Adrenal gland (tissue), 12 donors: Measurements from ENCODE around the gene POC1A. TPM values are rescaled to one million over a fixed set of nuclear protein-coding genes. Genes with fewer than 3 reads are reported as not detected.

Source experiments
- DNase-seq, 7 donors: peaks; one replicate each; pipeline ENCODE4 v3.0.0-alpha.2; 2019 to 2020
- H3K27ac ChIP-seq, 5 donors: fragments of 200-600 bp; sonication (generic) in 4 of 5; 1 replicate in 3 of 5; 2 replicates in 2 of 5; pipeline versions ENCODE4 v1.5.1 to v1.8.0; 2016 to 2020; ENCODE audit warnings: mild to moderate bottlenecking in 1 of 5
- H3K27me3 ChIP-seq: fragments of 200-600 bp; 2 replicates; pipeline ENCODE4 v1.8.0; 2021
- H3K36me3 ChIP-seq, 2 donors: fragments of 200-600 bp; replicated peaks in 1 of 2; 1 replicate in 1 of 2; 2 replicates in 1 of 2; pipeline versions ENCODE4 v1.5.1 to v1.8.0; 2018 to 2022
- H3K4me1 ChIP-seq, 2 donors: fragments of 200-600 bp; replicated peaks in 1 of 2; 1 replicate in 1 of 2; 2 replicates in 1 of 2; pipeline versions ENCODE4 v1.5.1 to v1.8.0; 2018 to 2021
- H3K4me3 ChIP-seq, 4 donors: fragments of 200-600 bp; sonication (generic) in 3 of 4; one replicate each; pipeline ENCODE4 v1.5.1; 2016 to 2018
- H3K9me3 ChIP-seq, 3 donors: fragments of 200-600 bp; sonication (generic) in 1 of 3; replicated peaks in 1 of 3; 1 replicate in 2 of 3; 2 replicates in 1 of 3; pipeline versions ENCODE4 v1.5.1 to v1.8.0; 2016 to 2021
- CTCF ChIP-seq, 6 experiments: fragments of 450-650 bp in 4 of 6; fragments of 200-600 bp in 2 of 6; sonication (generic) in 1 of 6; IDR thresholded peaks; 1 replicate in 5 of 6; 2 replicates in 1 of 6; pipeline versions ENCODE4 v1.5.1 to v1.8.0; 2016 to 2021; ENCODE audit warnings: antibody characterized with exemption in 6 of 6, mild to moderate bottlenecking in 2 of 6, moderate library complexity in 1 of 6
- POLR2A ChIP-seq, 2 donors: fragments of 450-650 bp; IDR thresholded peaks; one replicate each; pipeline ENCODE4 v1.6.1; 2017; ENCODE audit warnings: antibody characterized with exemption in 2 of 2, mild to moderate bottlenecking in 2 of 2, moderate library complexity in 1 of 2
- WGBS, 4 donors: extraction: QIAGEN DNeasy Blood & Tissue Kit in 2 of 4; methylation state at CpG; one replicate each; pipeline versions ENCODE4 v1.1.5 to v1.1.7; 2013 to 2017; 5-methylcytosine and 5-hydroxymethylcytosine counted together
- intact Hi-C, 2 donors: fragments of 100-400 bp; cut with DNase I; formaldehyde crosslinking; loops; one replicate each; pipeline versions ENCODE4 v1.14.1 to v1.15.0; 2022 to 2023
- polyA plus RNA-seq, 3 donors: library from polyadenylated mRNA; stranded (reverse); fragments of 200-250 nt in 2 of 3; fragments of 350-450 nt in 1 of 3; fragmentation: Illumina TruSeq in 1 of 3; extraction: RNeasy Lipid Tissue Mini Kit (QIAGEN cat#74804) in 1 of 3; gene quantifications; one replicate each; pipeline ENCODE4 v1.2.3, GENCODE V29; 2013 to 2014
- total RNA-seq, 9 donors: library from RNA; depleted of rRNA in 4 of 9; stranded (reverse); fragments of >200 nt in 4 of 9; fragments of 120-200 nt in 1 of 9; fragmentation: NEBNext Ultra II Directional in 1 of 9; extraction: Animal tissue kit (Norgen Biotek cat#: 25700) in 1 of 9; gene quantifications; one replicate each; pipeline versions ENCODE4 v1.1.0 to v1.2.4, GENCODE V29; 2013 to 2023
- donor health status: healthy with polysubstance abuse.
- donor health status: Bipolar disorder and iron deficiency.
- donor health status: DM: yes; HTN: yes; CAD: no.
- donor health status: DM: no; HTN: no; CAD: no.
- donor health status: DM: no; HTN: no; CAD: no.
- donor health status: DM: yes; HTN: yes; CAD: no.

The POC1A gene
- total and polyA plus RNA-seq, 12 donors, result 2.0 to 8.4 (median 5.5) TPM

GRCh38 chr3:52088445-52089367 lies 65.5 kb downstream of the POC1A start:
- peak in 3 of 7 donors; percentile 35 to 43 (median 39) for DNase-seq
- peak overlapping the region in 1 of 5 donors; percentile 12 for H3K27ac ChIP-seq
- H3K4me1 ChIP-seq, result peaks cover 0 to 22% of the 10 kb centered on the region in 2 donors
- WGBS, 4 donors, result 84 to 91% (median 88%) methylated on average over 15 to 17 of the region's 17 CpGs
- no peak overlapping the region for H3K4me3 ChIP-seq
- H3K9me3 ChIP-seq, result no peaks in the 10 kb centered on the region
- intact Hi-C loops, result no loop called here
- no peak for TF ChIP-seq POLR2A (IDR thresholded peaks at IDR 0.05)
- no peak for TF ChIP-seq CTCF (IDR thresholded peaks at IDR 0.05)
- no peaks in the 10 kb centered on the region for H3K27me3 ChIP-seq
- no peaks in the 10 kb centered on the region for H3K36me3 ChIP-seq

DNA sequence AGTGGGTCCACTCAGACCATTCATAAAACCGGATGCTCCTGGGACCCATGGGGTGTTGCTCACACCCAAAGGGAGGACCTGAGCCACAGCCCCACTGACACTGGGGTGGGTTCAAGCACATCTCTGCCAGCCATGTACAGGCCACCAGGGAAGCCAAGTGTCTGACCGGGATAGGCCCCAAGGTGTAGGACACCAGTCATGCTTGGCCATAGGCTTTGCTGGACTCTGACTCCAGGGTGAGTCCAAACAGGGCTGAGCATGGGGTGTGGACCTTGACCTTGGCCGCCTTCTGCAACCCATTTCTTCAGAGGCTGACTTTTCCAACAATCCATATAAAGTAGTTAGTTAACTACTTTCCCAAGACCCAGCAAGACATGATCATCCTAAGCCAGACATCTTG lies 66.5 kb downstream of the POC1A start:
- intact Hi-C loops, result no loop called here

GRCh38 chr3:52086976-52087663 lies 67.1 kb downstream of the POC1A start:
- WGBS, 4 donors, result 84 to 95% (median 87%) methylated on average over 6 to 8 of the region's 8 CpGs
- intact Hi-C loops, result no loop called here
- Histone ChIP-seq H3K4me1 (peaks cover 0 to 22% of the 10 kb centered on the region in 2 donors), H3K36me3 (no peaks in the 10 kb centered on the region), H3K27me3 (no peaks in the 10 kb centered on the region), H3K27ac (no peak overlapping the region), H3K4me3 (no peak overlapping the region), H3K9me3 (no peaks in the 10 kb centered on the region)
- no peak for DNase-seq
- no peak for TF ChIP-seq POLR2A (IDR thresholded peaks at IDR 0.05)
- TF ChIP-seq CTCF (IDR thresholded peaks at IDR 0.05), result no peak

More for the DNA sequence above, 66.5 kb downstream of the POC1A start:
- WGBS, 4 donors, result 90 to 100% (median 96%) methylated on average over 2 to 3 of the region's 3 CpGs
- TF ChIP-seq CTCF (IDR thresholded peaks at IDR 0.05), result no peak
- no peak for TF ChIP-seq POLR2A (IDR thresholded peaks at IDR 0.05)
- Histone ChIP-seq H3K36me3 (no peaks in the 10 kb centered on the region), H3K27me3 (no peaks in the 10 kb centered on the region), H3K4me1 (peaks cover 0 to 22% of the 10 kb centered on the region in 2 donors), H3K27ac (no peak overlapping the region), H3K9me3 (no peaks in the 10 kb centered on the region), H3K4me3 (no peak overlapping the region)
- no peak for DNase-seq

DNA sequence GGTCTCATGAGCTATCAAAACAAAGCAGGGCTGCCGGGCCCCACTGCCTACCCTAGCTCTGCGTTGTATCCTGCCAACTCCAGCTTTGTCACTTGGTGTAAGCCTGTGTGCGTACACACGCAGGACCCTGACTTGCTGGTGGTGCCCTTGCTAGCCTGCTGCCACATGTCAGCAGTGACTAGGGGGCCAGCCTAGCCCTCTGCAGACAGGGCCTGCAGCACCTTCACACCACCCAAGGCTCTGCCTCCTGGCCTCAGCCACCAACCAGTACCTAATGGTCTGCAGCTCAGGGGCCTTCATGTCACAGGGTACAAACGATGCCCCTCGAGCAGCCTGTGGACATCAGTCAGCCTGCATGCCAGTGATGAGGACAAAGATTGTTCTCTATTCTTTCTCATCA lies 67.8 kb downstream of the POC1A start:
- H3K4me1 ChIP-seq, result peaks cover 0 to 22% of the 10 kb centered on the region in 2 donors
- no peak for TF ChIP-seq CTCF (IDR thresholded peaks at IDR 0.05)
- TF ChIP-seq POLR2A (IDR thresholded peaks at IDR 0.05), result no peak
- no peak overlapping the region for H3K27ac ChIP-seq
- intact Hi-C loops, result no loop called here
- H3K36me3 ChIP-seq, result no peaks in the 10 kb centered on the region
- no peaks in the 10 kb centered on the region for H3K27me3 ChIP-seq
- H3K9me3 ChIP-seq, result no peaks in the 10 kb centered on the region
- WGBS, 4 donors, result 91 to 97% (median 93%) methylated on average over 5 to 6 of the region's 6 CpGs
- no peak for DNase-seq
- H3K4me3 ChIP-seq, result no peak overlapping the region
